Panc1 (cell line): ENCODE data around the gene KPNA4. TPM values are rescaled to one million over a fixed set of nuclear protein-coding genes. Genes with fewer than 3 reads are reported as not detected.

ENCODE experiments used
- ATAC-seq: fragments of 200-7000 bp; cut with Tn5 transposase; 2 replicates; pipeline ENCODE4 v1.9.1; 2020; ENCODE audit warnings: mild to moderate bottlenecking, moderate library complexity
- BruUV-seq: library from RNA; stranded (reverse); fragments of 400-500 nt; replicated peaks from 2 replicates; lab custom pipeline; 2021; lab: Mats Ljungman, UMichigan
- CTCF ChIA-PET: fragments of 300-600 bp; sonication (Branson Sonifier 250); formaldehyde crosslinking; loops from one replicate; lab custom pipeline; 2022; ENCODE audit warnings: antibody characterized with exemption; lab: Charles Lee
- POLR2A ChIA-PET: fragments of 300-600 bp; sonication (Branson Sonifier 250); formaldehyde crosslinking; loops from one replicate; lab custom pipeline; 2022; ENCODE audit warnings: antibody characterized with exemption; lab: Charles Lee
- DNase-seq: peaks from one replicate; pipeline ENCODE4 v3.0.0-alpha.2; 2010; ENCODE audit warnings: low read depth, low spot score
- H3K27ac ChIP-seq: 2 replicates; pipeline ENCODE4 v1.5.1; 2011; ENCODE audit warnings: mild to moderate bottlenecking, low read length, inconsistent platforms
- H3K27me3 ChIP-seq: fragments of 200-500 bp; sonication (Bioruptor generic); 2 replicates; pipeline ENCODE4 v1.6.0; 2014; ENCODE audit warnings: low read length, inconsistent platforms; ENCODE audit not compliant: control insufficient read depth, insufficient read depth
- H3K36me3 ChIP-seq: fragments of 200-500 bp; sonication (Bioruptor generic); 2 replicates; pipeline ENCODE4 v1.5.1; 2014; ENCODE audit warnings: inconsistent platforms, mild to moderate bottlenecking, low read length, moderate library complexity; ENCODE audit not compliant: control insufficient read depth, insufficient read depth
- H3K4me1 ChIP-seq: 2 replicates; pipeline ENCODE4 v1.5.1; 2011; ENCODE audit warnings: inconsistent platforms, mild to moderate bottlenecking, low read length, moderate library complexity; ENCODE audit not compliant: control insufficient read depth, insufficient read depth
- H3K4me3 ChIP-seq, 2 experiments: 2 replicates each; pipeline ENCODE4 v1.5.1; 2011 to 2012; ENCODE audit warnings: low read depth in 2 of 2, low read length in 2 of 2, mild to moderate bottlenecking in 2 of 2, inconsistent platforms in 1 of 2, moderate library complexity in 1 of 2
- H3K9me3 ChIP-seq: fragments of 200-500 bp; sonication (Bioruptor generic); 2 replicates; pipeline ENCODE4 v1.5.1; 2014; ENCODE audit warnings: low read depth, mild to moderate bottlenecking, inconsistent platforms, low read length, moderate library complexity; ENCODE audit not compliant: control insufficient read depth, insufficient read depth
- CTCF ChIP-seq: fragments of 450-650 bp; IDR thresholded peaks from 2 replicates; pipeline ENCODE4 v1.5.1; 2017; ENCODE audit warnings: mild to moderate bottlenecking
- POLR2AphosphoS5 ChIP-seq: IDR thresholded peaks from 2 replicates; pipeline ENCODE4 v1.6.1; 2012; ENCODE audit warnings: mild to moderate bottlenecking, low read depth, low read length, moderate library complexity
- REST ChIP-seq, 2 experiments: IDR thresholded peaks; 2 replicates each; pipeline ENCODE4 v1.6.1; 2011 to 2012; ENCODE audit warnings: low read depth in 2 of 2, control low read depth in 1 of 2, low read length in 1 of 2, mild to moderate bottlenecking in 1 of 2, moderate library complexity in 1 of 2; ENCODE audit not compliant: insufficient read depth in 1 of 2
- SIN3A ChIP-seq: IDR thresholded peaks from 2 replicates; pipeline ENCODE4 v1.6.1; 2012; ENCODE audit warnings: low read depth, mild to moderate bottlenecking, low read length, moderate library complexity, borderline replicate concordance; ENCODE audit not compliant: insufficient read depth
- TCF7L2 ChIP-seq: IDR thresholded peaks from 2 replicates; pipeline ENCODE4 v1.6.1; 2011; ENCODE audit warnings: mild to moderate bottlenecking, low read depth, low read length, inconsistent platforms
- in situ Hi-C: cut with HindIII; loops from 2 replicates; pipeline ENCODE4 v1.10.0; 2016; ENCODE audit warnings: low sequenced_read_pairs, low pct_unique_long_range_greater_than_20kb
- intact Hi-C: fragments of 100-400 bp; cut with micrococcal nuclease; formaldehyde crosslinking; loops from one replicate; pipeline ENCODE4 v1.10.0; 2022; ENCODE audit not compliant: unreplicated experiment
- total RNA-seq: library from RNA; stranded (reverse); gene quantifications from one replicate; pipeline ENCODE4 v1.2.1, GENCODE V29; 2021; ENCODE audit not compliant: unreplicated experiment

Gene KPNA4
- total RNA-seq, 1 experiment from 2014 or later: 84.4 TPM

GRCh38 chr3:160545504-160545871 lies 19.9 kb downstream of the KPNA4 start:
- POLR2A ChIA-PET: no interaction called here
- CTCF ChIA-PET: no interaction called here
- intact Hi-C loops: no loop called here
- H3K4me3 ChIP-seq: no peak overlapping the region
- H3K27me3 ChIP-seq: no peaks in the 10 kb centered on the region
- in situ Hi-C loops: no loop called here
- H3K36me3 ChIP-seq: no peaks in the 10 kb centered on the region
- DNase-seq: no peak
- BruUV-seq: no TSS peak
- no peak overlapping the region for H3K27ac ChIP-seq
- TF ChIP-seq TCF7L2 (no peak), SIN3A (no peak), CTCF (no peak), POLR2AphosphoS5 (no peak), REST (IDR thresholded peaks at IDR 0.05; ENCODE audit: insufficient read depth in 1 of 2, low read depth in 2 of 2, low read length in 1 of 2) (no peak)
- H3K9me3 ChIP-seq: peaks cover 6% of the 10 kb centered on the region; the same call in 1 of the 2 replicates
- no peak for ATAC-seq
- H3K4me1 ChIP-seq: peaks cover 15% of the 10 kb centered on the region; the same call in 1 of the 2 replicates

DNA sequence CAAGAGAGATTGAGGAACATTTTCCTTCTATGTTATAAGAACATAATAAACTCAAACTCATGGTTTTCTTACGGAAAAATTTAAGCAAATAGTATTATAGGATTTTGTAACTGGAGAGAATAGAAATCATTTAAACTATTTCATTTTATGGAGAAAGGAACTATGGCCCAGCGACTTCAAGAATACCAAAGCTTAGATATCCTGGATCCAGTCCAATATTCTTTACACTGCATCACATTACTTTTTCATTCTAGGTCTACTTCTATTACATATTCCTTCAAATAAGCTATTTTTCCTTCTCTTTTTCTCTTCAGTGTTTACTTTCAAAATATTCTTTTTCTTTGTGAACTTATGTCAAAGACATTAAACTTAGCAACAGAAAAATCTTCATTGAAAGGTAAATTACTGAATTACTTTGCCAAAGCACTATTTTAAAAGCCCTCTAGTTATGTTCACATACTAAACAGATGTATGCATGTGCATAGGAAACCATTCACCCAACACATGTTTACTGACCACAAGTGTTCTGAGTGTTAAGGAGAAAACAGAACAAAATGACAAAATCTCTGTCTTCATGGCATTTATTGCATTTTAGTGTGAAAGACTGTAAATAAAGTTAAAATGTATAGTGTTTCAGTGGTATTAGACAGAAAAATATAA lies 20.4 kb downstream of the KPNA4 start:
- ATAC-seq (no peak), DNase-seq (no peak)
- H3K9me3 ChIP-seq: peaks cover under 1% of the 10 kb centered on the region; the same call in 1 of the 2 replicates
- H3K4me1 ChIP-seq: peaks cover 15% of the 10 kb centered on the region; the same call in 1 of the 2 replicates
- intact Hi-C loops: no loop called here
- in situ Hi-C loops: no loop called here
- TF ChIP-seq TCF7L2 (no peak), REST (IDR thresholded peaks at IDR 0.05; ENCODE audit: insufficient read depth in 1 of 2, low read depth in 2 of 2, low read length in 1 of 2) (no peak), CTCF (no peak), POLR2AphosphoS5 (no peak), SIN3A (no peak)
- H3K27me3 ChIP-seq: no peaks in the 10 kb centered on the region
- no peak overlapping the region for H3K4me3 ChIP-seq
- H3K36me3 ChIP-seq: no peaks in the 10 kb centered on the region
- ChIA-PET CTCF (no interaction called here), POLR2A (no interaction called here)
- no peak overlapping the region for H3K27ac ChIP-seq
- BruUV-seq: no TSS peak
